ENCODE data around the gene WDR33. TPM values are rescaled to one million over a fixed set of nuclear protein-coding genes. Genes with fewer than 3 reads are reported as not detected.
A peak's percentile ranks its signal among the peaks of the same experiment; 100 is the strongest.

Gene WDR33
- total and polyA plus RNA-seq, 4 donors: 8.2 to 37.5 (median 22.4) TPM

GRCh38 chr2:127811397-127812321 is 688 bp upstream of the WDR33 start:
- Histone ChIP-seq H3K27ac (ENCODE audit: low read depth in 1 of 2, low read length in 2 of 2) (peak overlapping the region; percentile 88 to 95), H3K4me3 (ENCODE audit: low read depth in 1 of 3, low read length in 3 of 3) (peak overlapping the region; percentile 68 to 98 (median 84)), H3K4me1 (ENCODE audit: control insufficient read depth in 4 of 4, insufficient read depth in 4 of 4, low read length in 3 of 4) (peaks cover 4 to 33% (median 19%) of the 10 kb centered on the region in 4 donors), H3K9me3 (ENCODE audit: control insufficient read depth in 4 of 4, low read length in 3 of 4) (no peaks in the 10 kb centered on the region), H3K9ac (ENCODE audit: low read depth in 1 of 2, low read length in 2 of 2) (peak overlapping the region; percentile 86 to 91), H3K27me3 (ENCODE audit: control insufficient read depth in 4 of 4, insufficient read depth in 4 of 4, low read length in 3 of 4) (no peaks in the 10 kb centered on the region), H3K36me3 (ENCODE audit: control insufficient read depth in 4 of 4, insufficient read depth in 3 of 4, low read depth in 1 of 4, low read length in 3 of 4) (no peaks in the 10 kb centered on the region)
- DNase-seq (ENCODE audit: low spot score): no peak
- no peak for TF ChIP-seq FOXA1 (IDR thresholded peaks at IDR 0.05)
- TF ChIP-seq FOXA2 (IDR thresholded peaks at IDR 0.05): no peak
- peak in 1 of 2 donors; percentile 2 for TF ChIP-seq HNF4A (conservative IDR thresholded peaks at IDR 0.05)
- TF ChIP-seq HNF4G (IDR thresholded peaks at IDR 0.05): no peak
- TF ChIP-seq NR2F2 (IDR thresholded peaks at IDR 0.05): no peak
- 40% methylated on average over 34 of the region's 34 CpGs for WGBS

- no peak for DNase-seq (ENCODE audit: low spot score)
- Histone ChIP-seq H3K36me3 (ENCODE audit: control insufficient read depth in 4 of 4, insufficient read depth in 3 of 4, low read depth in 1 of 4, low read length in 3 of 4) (no peaks in the 10 kb centered on the region), H3K9me3 (ENCODE audit: control insufficient read depth in 4 of 4, low read length in 3 of 4) (no peaks in the 10 kb centered on the region), H3K4me3 (ENCODE audit: low read depth in 1 of 3, low read length in 3 of 3) (peak overlapping the region; percentile 68 to 98 (median 84)), H3K27ac (ENCODE audit: low read depth in 1 of 2, low read length in 2 of 2) (peak overlapping the region; percentile 88 to 95), H3K4me1 (ENCODE audit: control insufficient read depth in 4 of 4, insufficient read depth in 4 of 4, low read length in 3 of 4) (peaks cover 5 to 45% (median 29%) of the 10 kb centered on the region in 4 donors), H3K27me3 (ENCODE audit: control insufficient read depth in 4 of 4, insufficient read depth in 4 of 4, low read length in 3 of 4) (no peaks in the 10 kb centered on the region), H3K9ac (ENCODE audit: low read depth in 1 of 2, low read length in 2 of 2) (peak overlapping the region; percentile 58 to 97)
- WGBS: under 1% methylated on average over 10 of the region's 10 CpGs
- TF ChIP-seq ZBTB33 (IDR thresholded peaks at IDR 0.05): no peak
- no peak for TF ChIP-seq ATF3 (IDR thresholded peaks at IDR 0.05)
- TF ChIP-seq NR2F2 (IDR thresholded peaks at IDR 0.05): no peak
- TF ChIP-seq REST (IDR thresholded peaks at IDR 0.05): no peak
- TF ChIP-seq RAD21 (IDR thresholded peaks at IDR 0.05): no peak
- TF ChIP-seq HNF4A (conservative IDR thresholded peaks at IDR 0.05): no peak
- no peak for TF ChIP-seq GABPA (IDR thresholded peaks at IDR 0.05 in 1 of 2, conservative IDR thresholded peaks at IDR 0.05 in 1 of 2)
- no peak for TF ChIP-seq HNF4G (IDR thresholded peaks at IDR 0.05)
- no peak for TF ChIP-seq CTCF (IDR thresholded peaks at IDR 0.05; ENCODE audit: low read depth, low read length, missing input control)
- TF ChIP-seq JUND (IDR thresholded peaks at IDR 0.05): no peak
- TF ChIP-seq EGR1 (IDR thresholded peaks at IDR 0.05; ENCODE audit: low read depth in 2 of 2): no peak
- no peak for TF ChIP-seq FOXA1 (IDR thresholded peaks at IDR 0.05)
- TF ChIP-seq TAF1 (conservative IDR thresholded peaks at IDR 0.05): no peak
- TF ChIP-seq RXRA (IDR thresholded peaks at IDR 0.05): no peak
- no peak for TF ChIP-seq YY1 (IDR thresholded peaks at IDR 0.05)
- TF ChIP-seq SP1 (IDR thresholded peaks at IDR 0.05): no peak
- TF ChIP-seq MAX (IDR thresholded peaks at IDR 0.05): no peak
- no peak for TF ChIP-seq FOXA2 (IDR thresholded peaks at IDR 0.05)
Observed at GRCh38 chr2:127810156-127810618, 784 bp downstream of the WDR33 start.

Data from liver (tissue), 9 donors.